GM12873 (cell line): Measurements from ENCODE around the gene TRAF2.

ENCODE experiments used
- TF ChIP-seq, protein P1 (sequence below): IDR thresholded peaks from 2 replicates; pipeline ENCODE4 v1.5.1; 2012; ENCODE audit warnings: low read depth, mild to moderate bottlenecking, moderate library complexity, low read length, control low read depth; ENCODE audit not compliant: insufficient read depth; ENCODE audit errors: missing control alignments

The TRAF2 gene

GRCh38 chr9:136935651-136936050 lies 49.3 kb downstream of the TRAF2 start:
- TF ChIP-seq, protein P1, sequence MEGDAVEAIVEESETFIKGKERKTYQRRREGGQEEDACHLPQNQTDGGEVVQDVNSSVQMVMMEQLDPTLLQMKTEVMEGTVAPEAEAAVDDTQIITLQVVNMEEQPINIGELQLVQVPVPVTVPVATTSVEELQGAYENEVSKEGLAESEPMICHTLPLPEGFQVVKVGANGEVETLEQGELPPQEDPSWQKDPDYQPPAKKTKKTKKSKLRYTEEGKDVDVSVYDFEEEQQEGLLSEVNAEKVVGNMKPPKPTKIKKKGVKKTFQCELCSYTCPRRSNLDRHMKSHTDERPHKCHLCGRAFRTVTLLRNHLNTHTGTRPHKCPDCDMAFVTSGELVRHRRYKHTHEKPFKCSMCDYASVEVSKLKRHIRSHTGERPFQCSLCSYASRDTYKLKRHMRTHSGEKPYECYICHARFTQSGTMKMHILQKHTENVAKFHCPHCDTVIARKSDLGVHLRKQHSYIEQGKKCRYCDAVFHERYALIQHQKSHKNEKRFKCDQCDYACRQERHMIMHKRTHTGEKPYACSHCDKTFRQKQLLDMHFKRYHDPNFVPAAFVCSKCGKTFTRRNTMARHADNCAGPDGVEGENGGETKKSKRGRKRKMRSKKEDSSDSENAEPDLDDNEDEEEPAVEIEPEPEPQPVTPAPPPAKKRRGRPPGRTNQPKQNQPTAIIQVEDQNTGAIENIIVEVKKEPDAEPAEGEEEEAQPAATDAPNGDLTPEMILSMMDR: no peak

DNA sequence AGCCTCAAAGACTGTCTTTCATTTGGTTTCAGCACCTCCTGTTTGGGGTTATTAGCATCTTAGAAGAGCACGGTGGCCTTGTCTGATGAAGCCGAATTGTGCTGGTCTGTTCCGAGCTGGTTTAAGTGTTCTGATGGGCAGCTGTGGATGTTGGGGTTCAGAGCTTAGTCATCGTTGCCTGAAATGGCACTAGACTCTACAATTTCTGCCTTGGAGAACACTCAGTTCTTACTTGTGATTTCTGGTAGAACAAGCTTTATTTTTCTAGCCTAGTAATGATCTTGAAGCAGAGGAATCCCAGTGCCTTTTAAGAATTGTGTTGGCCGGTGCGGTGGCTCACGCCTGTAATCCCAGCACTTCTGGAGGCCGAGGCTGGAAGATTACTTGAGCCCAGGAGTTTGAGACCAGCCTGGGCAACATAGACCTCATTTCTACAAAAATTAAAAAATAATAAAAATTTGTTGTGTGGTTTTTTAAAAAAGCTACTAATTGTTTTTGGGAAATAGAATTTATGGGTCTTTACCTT lies 50.4 kb downstream of the TRAF2 start:
- TF ChIP-seq, protein P1: no peak

GRCh38 chr9:136937186-136938001 lies 51.1 kb downstream of the TRAF2 start:
- TF ChIP-seq, protein P1: no peak

GRCh38 chr9:136939431-136939995 lies 53.2 kb downstream of the TRAF2 start:
- TF ChIP-seq, protein P1: no peak

GRCh38 chr9:136939996-136940525 lies 53.7 kb downstream of the TRAF2 start:
- TF ChIP-seq, protein P1: no peak

DNA sequence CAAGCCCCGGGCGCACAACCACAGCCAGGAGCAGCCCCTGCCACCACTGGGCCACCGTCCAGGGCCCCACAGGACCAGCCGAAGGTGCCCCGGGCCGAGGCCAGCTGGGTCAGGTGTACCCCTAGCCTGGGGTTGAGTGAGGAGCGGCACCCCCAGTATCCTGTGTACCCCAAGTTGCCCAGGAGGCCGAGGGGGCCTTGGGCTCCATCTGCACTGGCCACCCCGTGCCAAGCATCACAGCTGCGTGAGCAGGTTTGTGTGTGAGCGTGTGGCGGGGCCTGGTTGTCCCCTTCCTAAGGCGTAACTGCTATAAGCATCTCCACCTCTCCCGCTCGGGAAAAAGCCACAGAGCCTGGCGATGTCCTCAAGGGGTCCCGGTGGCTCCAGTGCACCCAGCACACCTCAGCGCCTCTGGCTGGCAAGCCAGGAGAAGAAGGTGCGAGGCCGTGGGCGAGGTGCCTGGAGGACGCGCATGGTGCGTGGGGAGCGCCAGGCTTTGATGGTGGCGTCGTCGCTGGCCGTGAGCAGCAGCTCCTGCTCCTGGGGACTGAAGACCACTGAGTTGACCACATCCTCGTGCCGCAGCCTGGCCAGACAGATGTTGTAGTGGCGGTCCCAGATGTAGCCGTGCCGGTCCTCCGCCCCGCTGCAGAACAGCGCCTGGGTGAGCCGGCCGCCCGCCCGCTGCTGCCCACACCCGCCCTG lies 54.4 kb downstream of the TRAF2 start:
- TF ChIP-seq, protein P1: no peak
